ENCODE results near the gene SNRNP70.
A peak's percentile ranks its signal among the peaks of the same experiment; 100 is the strongest.
"Not testable (repeated sequence)": the region's sequence is repeated elsewhere in the genome, so short reads cannot be mapped to it uniquely, and the experiment has no call there.

SNRNP70 gene

DNA sequence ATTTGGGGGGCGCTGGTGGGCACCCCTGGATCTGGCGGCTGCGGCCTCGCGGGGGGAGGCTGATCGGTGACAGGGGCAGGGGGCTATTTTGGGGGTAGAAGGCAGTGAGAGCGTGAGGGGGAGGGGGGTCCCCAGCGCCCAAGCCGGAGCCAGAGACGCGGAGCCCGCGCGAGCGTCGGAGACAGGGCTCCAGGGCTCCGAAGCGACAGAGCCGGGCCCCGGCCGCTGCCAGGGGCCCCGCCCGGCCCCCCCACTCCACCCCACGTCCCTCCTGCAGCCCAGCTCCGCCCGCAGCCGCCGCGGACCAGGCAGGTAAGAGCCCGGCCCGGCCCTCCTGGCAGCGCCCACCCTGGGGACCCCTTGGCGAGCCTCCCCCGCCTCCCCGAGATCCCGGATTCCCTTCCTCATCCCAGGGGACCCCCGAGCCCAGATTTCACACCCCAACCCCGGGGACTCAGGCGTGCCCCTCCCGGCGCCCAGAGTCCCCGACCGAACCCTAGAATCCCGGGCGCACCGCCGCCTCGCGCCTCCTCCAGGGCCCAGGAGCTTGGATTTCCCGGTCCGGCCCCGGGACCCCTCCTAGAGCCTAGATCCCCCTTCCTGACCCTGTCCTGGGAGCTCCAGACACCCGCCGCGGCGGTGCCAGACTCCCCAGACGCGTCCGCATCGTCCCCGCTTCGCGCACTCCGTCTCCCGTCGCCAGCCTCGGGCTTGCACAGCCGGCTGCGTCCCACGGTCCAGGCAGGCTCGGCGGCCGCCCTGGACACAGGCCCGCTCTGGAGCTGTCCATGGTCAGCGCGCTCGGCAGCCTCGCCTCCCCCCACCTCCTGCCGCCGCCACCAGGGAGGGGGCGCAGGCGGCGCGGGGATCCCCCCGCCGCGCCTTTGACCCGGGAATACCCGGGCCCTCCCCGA, 34.4 kb downstream of the SNRNP70 start, which contains the start of gene PPFIA3:
PPFIA3 (plus strand) TSS at position 134 of the 914 bp plus-strand sequence. CDS start 8,330 bp downstream, outside the sequence.
- DNase-seq (ENCODE audit: low read depth in 2 of 2): no peak

GRCh38 chr19:49120325-49120683, 35.1 kb downstream of the SNRNP70 start:
- DNase-seq (ENCODE audit: low read depth in 2 of 2): no peak

- no peak for DNase-seq (ENCODE audit: low read depth in 2 of 2)
Observed at GRCh38 chr19:49120868-49121267, 35.6 kb downstream of the SNRNP70 start.

DNA sequence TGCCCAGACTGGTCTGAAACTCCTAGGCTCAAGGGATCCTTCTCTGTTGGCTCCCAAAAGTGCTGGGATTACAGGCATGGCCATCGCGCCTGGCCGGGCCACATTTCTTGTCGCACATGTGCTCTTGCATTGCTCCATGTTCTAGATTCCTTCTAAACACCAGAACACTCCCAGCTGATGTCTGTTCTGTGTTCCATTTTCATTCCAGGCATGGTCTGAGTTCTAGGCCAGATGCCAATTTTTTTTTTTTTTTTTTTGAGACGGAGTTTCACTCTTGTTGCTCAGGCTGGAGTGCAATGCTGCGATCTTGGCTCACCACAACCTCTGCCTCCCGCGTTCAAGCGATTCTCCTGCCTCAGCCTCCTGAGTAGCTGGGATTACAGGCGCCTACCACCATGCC, 36.6 kb downstream of the SNRNP70 start:
- not testable (repeated sequence) for DNase-seq (ENCODE audit: low read depth in 2 of 2)

GRCh38 chr19:49123285-49123684, 38.0 kb downstream of the SNRNP70 start:
- DNase-seq (ENCODE audit: low read depth in 2 of 2): not testable (repeated sequence)

GRCh38 chr19:49125025-49125731, 39.9 kb downstream of the SNRNP70 start:
- no peak for DNase-seq (ENCODE audit: low read depth in 2 of 2)

- no peak for DNase-seq (ENCODE audit: low read depth in 2 of 2)
Observed at GRCh38 chr19:49126575-49126974, 41.3 kb downstream of the SNRNP70 start.

DNA sequence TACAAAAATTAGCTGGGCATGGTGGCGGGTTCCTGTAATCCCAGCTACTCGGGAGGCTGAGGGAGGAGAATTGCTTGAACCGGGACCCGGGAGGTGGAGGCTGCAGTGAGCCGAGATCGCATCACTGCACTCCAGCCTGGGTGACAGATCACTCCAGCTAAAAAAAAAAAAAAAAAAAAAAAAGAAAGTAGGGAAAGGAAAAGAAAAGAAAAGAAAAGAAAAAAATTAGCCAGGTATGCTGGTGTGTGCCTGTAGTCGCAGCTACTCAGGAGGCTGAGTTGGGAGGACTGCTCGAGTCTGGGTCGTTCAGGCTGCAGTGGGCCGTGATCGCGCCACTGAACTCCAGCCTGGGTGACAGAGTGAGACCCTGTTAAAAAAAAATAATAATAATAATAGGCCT, 42.0 kb downstream of the SNRNP70 start:
- not testable (repeated sequence) for DNase-seq (ENCODE audit: low read depth in 2 of 2)

GRCh38 chr19:49127674-49128544, 42.7 kb downstream of the SNRNP70 start:
- peak; percentile 82 to 88 for DNase-seq (ENCODE audit: low read depth in 2 of 2)

GRCh38 chr19:49128545-49129237, 43.4 kb downstream of the SNRNP70 start:
- no peak for DNase-seq (ENCODE audit: low read depth in 2 of 2)

- no peak for DNase-seq (ENCODE audit: low read depth in 2 of 2)
Observed at GRCh38 chr19:49129238-49129583, 44.0 kb downstream of the SNRNP70 start.

DNA sequence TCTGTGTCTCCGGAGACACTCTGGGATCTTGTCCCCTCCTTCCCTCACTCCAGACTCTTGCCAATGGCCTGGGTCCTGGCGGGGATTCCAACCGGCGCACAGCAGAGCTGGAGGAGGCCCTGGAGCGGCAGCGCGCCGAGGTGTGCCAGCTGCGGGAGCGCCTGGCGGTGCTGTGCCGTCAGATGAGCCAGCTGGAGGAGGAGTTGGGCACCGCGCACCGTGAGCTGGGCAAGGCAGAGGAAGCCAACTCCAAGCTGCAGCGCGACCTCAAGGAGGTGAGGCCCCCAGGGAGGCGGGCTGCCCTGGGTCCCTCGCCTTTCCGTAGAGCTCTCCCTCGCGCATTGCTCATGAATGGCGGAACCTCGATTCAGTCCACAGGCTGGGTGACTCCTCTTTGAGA, 45.1 kb downstream of the SNRNP70 start:
- DNase-seq (ENCODE audit: low read depth in 2 of 2): no peak

DNA sequence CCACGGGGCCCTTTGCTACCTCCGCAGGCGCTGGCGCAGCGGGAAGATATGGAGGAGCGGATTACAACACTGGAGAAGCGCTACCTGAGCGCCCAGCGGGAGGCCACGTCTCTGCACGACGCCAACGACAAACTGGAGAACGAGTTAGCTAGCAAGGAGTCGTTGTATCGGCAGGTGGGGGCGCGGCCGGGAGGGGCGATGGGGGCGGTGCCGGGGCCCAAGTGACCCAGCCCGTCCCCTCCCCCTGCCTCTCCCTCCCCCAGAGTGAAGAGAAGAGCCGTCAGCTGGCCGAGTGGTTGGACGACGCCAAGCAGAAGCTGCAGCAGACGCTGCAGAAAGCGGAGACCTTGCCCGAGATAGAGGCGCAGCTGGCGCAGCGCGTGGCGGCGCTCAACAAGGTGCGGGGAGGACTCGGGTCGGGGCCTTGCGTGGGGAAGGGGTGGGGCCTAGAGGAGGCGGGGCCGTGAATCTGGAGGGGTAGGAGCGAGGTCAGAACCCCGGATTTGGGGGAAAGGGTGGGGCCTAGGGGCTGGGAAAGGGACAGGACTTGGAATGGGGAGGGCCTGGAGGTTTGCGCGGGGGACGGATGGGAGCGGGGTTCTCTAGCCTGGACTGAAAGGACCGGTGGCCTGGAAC, 47.8 kb downstream of the SNRNP70 start:
- DNase-seq (ENCODE audit: low read depth in 2 of 2): no peak

- no peak for DNase-seq (ENCODE audit: low read depth in 2 of 2)
Observed at GRCh38 chr19:49133621-49134454, 48.6 kb downstream of the SNRNP70 start.

- DNase-seq (ENCODE audit: low read depth in 2 of 2): no peak
Observed at GRCh38 chr19:49135686-49136085, 50.4 kb downstream of the SNRNP70 start.

- DNase-seq (ENCODE audit: low read depth in 2 of 2): no peak
Observed at GRCh38 chr19:49136771-49137171, 51.5 kb downstream of the SNRNP70 start.

GRCh38 chr19:49140951-49141350, 55.7 kb downstream of the SNRNP70 start:
- no peak for DNase-seq (ENCODE audit: low read depth in 2 of 2)

- no peak for DNase-seq (ENCODE audit: low read depth in 2 of 2)
Observed at GRCh38 chr19:49141352-49141751, 56.1 kb downstream of the SNRNP70 start.

DNA sequence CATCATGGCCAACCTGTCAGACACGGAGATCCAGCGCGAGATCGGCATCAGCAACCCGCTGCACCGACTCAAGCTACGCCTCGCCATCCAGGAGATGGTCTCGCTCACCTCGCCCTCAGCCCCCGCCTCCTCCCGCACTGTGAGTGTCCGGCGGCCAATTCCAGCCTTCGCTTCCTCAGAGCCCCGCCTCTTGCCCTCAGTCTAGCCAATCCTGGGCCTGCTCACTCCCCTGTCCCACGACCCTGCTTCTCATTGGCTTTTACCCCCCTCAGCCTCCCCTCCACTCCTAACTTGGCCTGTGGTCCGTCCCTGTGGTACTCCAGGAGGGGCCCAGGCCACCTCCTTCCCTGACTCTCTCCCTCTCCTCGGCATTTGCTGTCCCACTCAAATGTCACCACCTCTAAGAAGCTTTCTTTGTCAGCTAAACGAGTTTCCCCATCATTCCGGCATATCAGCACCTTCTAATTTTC, 57.6 kb downstream of the SNRNP70 start:
- no peak for DNase-seq (ENCODE audit: low read depth in 2 of 2)
